Measurements from ENCODE around the gene TMX1. TPM values are rescaled to one million over a fixed set of nuclear protein-coding genes. Genes with fewer than 3 reads are reported as not detected.

The TMX1 gene
- total RNA-seq (ENCODE audit: low replicate concordance): 28.8 and 31.4 TPM in 2 replicates
- long read RNA-seq, transcript TMX1-201 (8 exons, 3,995 nt): major isoform, 220 of 233 reads
- long read RNA-seq, partial matches to known transcripts: 1 of 233 reads
- long read RNA-seq, other reads (novel, unspliced or antisense): 12 of 233 reads

GRCh38 chr14:51239813-51240803 lies at the start of gene TMX1:
Gene TMX1 (plus strand): TSS chr14:51240247. CDS start chr14:51240293, 46 bp downstream.
- peaks cover 7% of the 10 kb centered on the region for H3K36me3 Mint-ChIP-seq
- H3K4me1 Mint-ChIP-seq (ENCODE audit: unreplicated experiment): peaks cover 14% of the 10 kb centered on the region
- no peaks in the 10 kb centered on the region for H3K9me3 Mint-ChIP-seq
- H3K27me3 Mint-ChIP-seq: no peaks in the 10 kb centered on the region
- DNase-seq (ENCODE audit: extremely low spot score, unreplicated experiment): peak; percentile 95
- H3K4me3 Mint-ChIP-seq: no peak within 1 kb of the TSS
- peak; percentile 33 for TF ChIP-seq CTCF (conservative IDR thresholded peaks at IDR 0.05)
- no peak within 1 kb of the TSS for H3K27ac Mint-ChIP-seq

GRCh38 chr14:51201890-51202289 lies 38.2 kb upstream of the TMX1 start:
- no peak for TF ChIP-seq CTCF (conservative IDR thresholded peaks at IDR 0.05)
- peaks cover 5% of the 10 kb centered on the region for H3K4me1 Mint-ChIP-seq (ENCODE audit: unreplicated experiment)
- peaks cover 3% of the 10 kb centered on the region for H3K27me3 Mint-ChIP-seq
- H3K36me3 Mint-ChIP-seq: no peaks in the 10 kb centered on the region
- no peak overlapping the region for H3K4me3 Mint-ChIP-seq
- H3K9me3 Mint-ChIP-seq: no peaks in the 10 kb centered on the region
- DNase-seq (ENCODE audit: extremely low spot score, unreplicated experiment): no peak
- H3K27ac Mint-ChIP-seq: no peak overlapping the region

- Mint-ChIP-seq H3K36me3 (no peaks in the 10 kb centered on the region), H3K27ac (no peak overlapping the region)
- no peak for TF ChIP-seq CTCF (conservative IDR thresholded peaks at IDR 0.05)
Measured at GRCh38 chr14:51202914-51203665, 37.0 kb upstream of the TMX1 start.

GRCh38 chr14:51203881-51204280 lies 36.2 kb upstream of the TMX1 start:
- H3K27ac Mint-ChIP-seq: no peak overlapping the region
- no peak for DNase-seq (ENCODE audit: extremely low spot score, unreplicated experiment)
- no peaks in the 10 kb centered on the region for H3K9me3 Mint-ChIP-seq
- peaks cover 5% of the 10 kb centered on the region for H3K4me1 Mint-ChIP-seq (ENCODE audit: unreplicated experiment)
- TF ChIP-seq CTCF (conservative IDR thresholded peaks at IDR 0.05): no peak
- H3K36me3 Mint-ChIP-seq: no peaks in the 10 kb centered on the region
- no peak overlapping the region for H3K4me3 Mint-ChIP-seq
- peaks cover 3% of the 10 kb centered on the region for H3K27me3 Mint-ChIP-seq

More at GRCh38 chr14:51202914-51203665, 37.0 kb upstream of the TMX1 start:
- no peak for DNase-seq (ENCODE audit: extremely low spot score, unreplicated experiment)
- Mint-ChIP-seq H3K27me3 (peaks cover 3% of the 10 kb centered on the region), H3K4me1 (ENCODE audit: unreplicated experiment) (peaks cover 5% of the 10 kb centered on the region), H3K4me3 (no peak overlapping the region), H3K9me3 (no peaks in the 10 kb centered on the region)

- H3K9me3 Mint-ChIP-seq: no peaks in the 10 kb centered on the region
- no peak overlapping the region for H3K4me3 Mint-ChIP-seq
- TF ChIP-seq CTCF (conservative IDR thresholded peaks at IDR 0.05): no peak
- H3K36me3 Mint-ChIP-seq: no peaks in the 10 kb centered on the region
- no peak for DNase-seq (ENCODE audit: extremely low spot score, unreplicated experiment)
- H3K4me1 Mint-ChIP-seq (ENCODE audit: unreplicated experiment): peaks cover 6% of the 10 kb centered on the region
- no peak overlapping the region for H3K27ac Mint-ChIP-seq
- peaks cover 3% of the 10 kb centered on the region for H3K27me3 Mint-ChIP-seq
Measured at GRCh38 chr14:51205486-51205885, 34.6 kb upstream of the TMX1 start.
